CD14-positive monocyte (primary cell): ENCODE results near the gene HIVEP3. TPM values are rescaled to one million over a fixed set of nuclear protein-coding genes. Genes with fewer than 3 reads are reported as not detected.

ENCODE experiments used
- DNase-seq, 3 donors: peaks; one replicate each; pipeline ENCODE4 v3.0.0-alpha.2; 2011 to 2022
- H2AFZ ChIP-seq: 2 replicates; pipeline ENCODE4 v1.6.0; 2012; ENCODE audit warnings: mild to moderate bottlenecking, low read depth, low read length, inconsistent platforms; ENCODE audit not compliant: insufficient read depth, poor library complexity, severe bottlenecking
- H3K27ac ChIP-seq, 2 donors: 1 replicate in 1 of 2; 2 replicates in 1 of 2; pipeline ENCODE4 v1.5.1; 2012 to 2013; ENCODE audit warnings: low read length in 2 of 2, control low read depth in 1 of 2, inconsistent platforms in 1 of 2, low read depth in 1 of 2, mild to moderate bottlenecking in 1 of 2
- H3K27me3 ChIP-seq, 2 donors: one replicate each; pipeline versions ENCODE4 v1.6.0 to v1.6.1; 2011 to 2013; ENCODE audit warnings: low read length in 2 of 2; ENCODE audit not compliant: control insufficient read depth in 2 of 2, insufficient read depth in 2 of 2
- H3K36me3 ChIP-seq, 2 donors: replicated peaks in 1 of 2; 1 replicate in 1 of 2; 2 replicates in 1 of 2; pipeline versions ENCODE4 v1.5.1 to v1.6.1; 2012 to 2013; ENCODE audit warnings: low read length in 2 of 2, control low read depth in 1 of 2, inconsistent platforms in 1 of 2, mild to moderate bottlenecking in 1 of 2; ENCODE audit not compliant: insufficient read depth in 2 of 2, control insufficient read depth in 1 of 2
- H3K4me1 ChIP-seq, 2 donors: 1 replicate in 1 of 2; 2 replicates in 1 of 2; pipeline versions ENCODE4 v1.5.1 to v1.6.1; 2012 to 2013; ENCODE audit warnings: low read length in 2 of 2, control low read depth in 1 of 2, inconsistent platforms in 1 of 2, mild to moderate bottlenecking in 1 of 2, moderate library complexity in 1 of 2; ENCODE audit not compliant: insufficient read depth in 2 of 2, control insufficient read depth in 1 of 2
- H3K4me2 ChIP-seq: replicated peaks from 2 replicates; pipeline ENCODE3; 2012; ENCODE audit warnings: low read length, moderate library complexity, mild to moderate bottlenecking; ENCODE audit not compliant: poor library complexity, severe bottlenecking; ENCODE audit errors: extremely low read depth
- H3K4me3 ChIP-seq, 3 experiments: fragments of 200-600 bp in 1 of 3; sonication (generic) in 1 of 3; replicated peaks in 1 of 3; 1 replicate in 2 of 3; 2 replicates in 1 of 3; pipeline ENCODE4 v1.5.1; 2011 to 2013; ENCODE audit warnings: low read length in 3 of 3, mild to moderate bottlenecking in 3 of 3, control low read depth in 2 of 3, low read depth in 2 of 3, inconsistent platforms in 1 of 3, moderate library complexity in 1 of 3
- H3K79me2 ChIP-seq: 2 replicates; pipeline ENCODE4 v1.6.0; 2012; ENCODE audit warnings: mild to moderate bottlenecking, control low read depth, inconsistent platforms, low read length, moderate library complexity; ENCODE audit not compliant: insufficient read depth
- H3K9ac ChIP-seq: 2 replicates; pipeline ENCODE4 v1.6.0; 2017; ENCODE audit warnings: low read length, mild to moderate bottlenecking; ENCODE audit not compliant: insufficient read depth, poor library complexity, severe bottlenecking
- H3K9me3 ChIP-seq, 2 donors: replicated peaks in 1 of 2; 1 replicate in 1 of 2; 2 replicates in 1 of 2; pipeline versions ENCODE4 v1.5.1 to v1.6.1; 2012 to 2013; ENCODE audit warnings: low read length in 2 of 2, control low read depth in 1 of 2; ENCODE audit not compliant: control insufficient read depth in 1 of 2, insufficient read depth in 1 of 2
- H4K20me1 ChIP-seq: 2 replicates; pipeline ENCODE4 v1.6.0; 2012; ENCODE audit warnings: mild to moderate bottlenecking, low read length, control low read depth, moderate library complexity; ENCODE audit not compliant: insufficient read depth
- H3K27ac Mint-ChIP-seq, 7 donors: one replicate each; pipeline ENCODE4 v1.8.0; 2020; ENCODE audit warnings: mild to moderate bottlenecking in 7 of 7, mixed read lengths in 7 of 7, moderate library complexity in 6 of 7, inconsistent platforms in 2 of 7
- H3K27me3 Mint-ChIP-seq, 3 donors: one replicate each; pipeline ENCODE4 v1.8.0; 2021 to 2022; ENCODE audit warnings: low read depth in 3 of 3, mild to moderate bottlenecking in 3 of 3, mixed read lengths in 3 of 3, moderate library complexity in 3 of 3, inconsistent platforms in 1 of 3
- H3K36me3 Mint-ChIP-seq, 2 donors: one replicate each; pipeline ENCODE4 v1.8.0; 2020; ENCODE audit warnings: mixed read lengths in 2 of 2, inconsistent platforms in 1 of 2, mild to moderate bottlenecking in 1 of 2
- H3K4me1 Mint-ChIP-seq: one replicate; pipeline ENCODE4 v1.8.0; 2020; ENCODE audit warnings: mild to moderate bottlenecking, mixed read lengths
- H3K4me3 Mint-ChIP-seq, 2 donors: one replicate each; pipeline ENCODE4 v1.8.0; 2020; ENCODE audit warnings: mild to moderate bottlenecking in 2 of 2, mixed read lengths in 2 of 2, moderate library complexity in 1 of 2
- H3K9me3 Mint-ChIP-seq, 7 donors: one replicate each; pipeline ENCODE4 v1.8.0; 2020 to 2022; ENCODE audit warnings: mixed read lengths in 7 of 7, mild to moderate bottlenecking in 6 of 7, moderate library complexity in 6 of 7, inconsistent platforms in 2 of 7
- CTCF ChIP-seq: fragments of 200-600 bp; IDR thresholded peaks from one replicate; pipeline ENCODE4 v1.8.0; 2022; ENCODE audit warnings: antibody characterized with exemption, mild to moderate bottlenecking
- WGBS: methylation state at CpG from one replicate; pipeline ENCODE4 v1.1.5; 2013; ENCODE audit warnings: missing lambda C conversion rate; ENCODE audit not compliant: insufficient coverage; 5-methylcytosine and 5-hydroxymethylcytosine counted together
- intact Hi-C, 2 donors: fragments of 100-400 bp; cut with micrococcal nuclease; formaldehyde crosslinking; loops; one replicate each; pipeline versions ENCODE4 v1.15.0 to v1.15.1; 2023
- polyA plus RNA-seq, 3 donors: library from polyadenylated mRNA; depleted of rRNA in 1 of 3; unstranded in 2 of 3; stranded (reverse) in 1 of 3; fragments of 300-500 nt in 2 of 3; fragments of >200 nt in 1 of 3; fragmentation: Illumina TruSeq in 2 of 3; gene quantifications; 1 replicate in 2 of 3; 2 replicates in 1 of 3; pipeline ENCODE4 v1.2.3, GENCODE V29; 2012 to 2021

The HIVEP3 gene
- polyA plus RNA-seq, 3 donors, result 1.2 to 3.7 (median 1.8) TPM

DNA sequence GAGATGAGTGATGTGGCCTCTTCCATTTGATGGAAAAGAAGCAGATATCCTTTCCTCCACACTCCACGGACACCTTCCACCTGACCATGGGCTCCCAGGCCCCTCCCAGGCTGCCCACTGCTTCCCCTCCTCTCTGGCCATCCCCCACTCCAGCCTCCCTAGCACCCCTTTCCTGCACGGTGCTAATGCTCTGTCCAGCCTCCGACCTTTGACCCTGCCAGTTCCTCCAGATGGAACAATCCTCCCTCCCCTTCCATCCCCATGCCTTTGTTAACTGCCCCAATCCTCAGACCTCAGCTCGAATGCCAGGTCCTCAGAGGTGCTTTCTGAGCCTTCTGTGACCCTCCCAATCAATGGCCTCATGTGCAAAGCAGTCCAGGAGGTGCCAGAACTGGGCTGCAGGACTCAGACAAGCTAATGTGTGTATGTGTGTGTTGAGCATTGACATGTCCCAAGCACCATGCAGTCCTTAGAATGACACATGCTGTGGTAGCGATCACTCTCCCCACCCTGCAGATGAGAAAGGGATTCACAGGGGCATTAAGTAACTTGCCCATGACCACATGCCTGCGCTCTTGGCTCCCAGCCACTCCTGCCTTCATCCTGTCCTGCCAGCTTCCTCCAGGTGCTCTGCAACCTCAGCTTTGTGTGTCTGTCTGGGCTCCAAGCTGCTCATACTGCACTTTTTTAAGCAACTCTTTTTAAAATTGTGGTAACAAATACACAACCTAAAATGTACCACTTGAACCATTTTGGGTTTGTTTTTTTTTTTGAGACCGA is 370.8 kb downstream of the HIVEP3 start:
- peaks cover 2% of the 10 kb centered on the region for H3K4me1 Mint-ChIP-seq
- no peaks in the 10 kb centered on the region for H3K27me3 ChIP-seq
- H3K4me1 ChIP-seq, result no peaks in the 10 kb centered on the region
- H3K36me3 ChIP-seq, result peaks cover 3 to 12% of the 10 kb centered on the region in 2 donors
- no peak overlapping the region for H3K4me3 Mint-ChIP-seq
- intact Hi-C loops, result no loop called here
- no peak overlapping the region for H2AFZ ChIP-seq
- H4K20me1 ChIP-seq, result peaks cover 24% of the 10 kb centered on the region
- peaks cover 0 to 8% of the 10 kb centered on the region in 2 donors for H3K9me3 ChIP-seq
- peaks cover 3 to 14% (median 6%) of the 10 kb centered on the region in 7 donors for H3K9me3 Mint-ChIP-seq
- no peak overlapping the region for H3K4me2 ChIP-seq
- TF ChIP-seq CTCF, result no peak
- peak overlapping the region in 1 of 7 donors; percentile 43 for H3K27ac Mint-ChIP-seq
- peaks cover 2 to 3% (median 3%) of the 10 kb centered on the region in 3 donors for H3K27me3 Mint-ChIP-seq
- no peak for DNase-seq
- H3K4me3 ChIP-seq, result no peak overlapping the region
- no peak overlapping the region for H3K9ac ChIP-seq
- H3K79me2 ChIP-seq, result no peaks in the 10 kb centered on the region
- WGBS, result 73% methylated on average over 5 of the region's 7 CpGs
- H3K36me3 Mint-ChIP-seq, result peaks cover 11 to 15% of the 10 kb centered on the region in 2 donors
- no peak overlapping the region for H3K27ac ChIP-seq

DNA sequence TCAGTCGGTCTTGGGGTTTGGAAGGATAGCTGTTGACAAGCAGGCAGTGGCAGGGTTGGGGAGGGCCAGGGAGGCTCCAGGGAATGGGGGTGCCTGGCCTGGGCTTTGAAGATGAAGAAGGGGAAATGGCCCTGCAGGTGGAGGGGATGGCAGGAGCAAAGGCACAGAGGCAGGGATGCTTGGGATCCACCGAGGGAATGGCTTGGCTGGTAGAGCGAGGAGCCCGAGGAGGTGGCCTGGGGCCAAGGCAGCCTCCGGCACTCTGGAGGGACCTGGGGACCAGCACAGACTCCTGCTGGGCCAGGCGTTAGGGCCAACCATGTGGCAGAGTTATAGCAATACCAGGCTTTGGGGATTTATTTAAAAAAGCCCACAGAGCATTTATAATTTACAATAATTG is 371.4 kb downstream of the HIVEP3 start:
- Histone ChIP-seq H2AFZ (no peak overlapping the region), H3K4me2 (no peak overlapping the region), H3K27me3 (no peaks in the 10 kb centered on the region), H3K27ac (no peak overlapping the region), H3K9me3 (peaks cover 0 to 8% of the 10 kb centered on the region in 2 donors), H3K9ac (no peak overlapping the region), H3K79me2 (no peaks in the 10 kb centered on the region), H3K4me1 (no peaks in the 10 kb centered on the region), H4K20me1 (peaks cover 24% of the 10 kb centered on the region), H3K4me3 (no peak overlapping the region), H3K36me3 (peaks cover 5 to 18% of the 10 kb centered on the region in 2 donors)
- intact Hi-C loops, result no loop called here
- no peak for DNase-seq
- H3K4me3 Mint-ChIP-seq, result no peak overlapping the region
- H3K9me3 Mint-ChIP-seq, result peaks cover 0 to 11% (median 4%) of the 10 kb centered on the region in 7 donors
- WGBS, result 90% methylated on average over 5 of the region's 6 CpGs
- peaks cover 2 to 3% (median 2%) of the 10 kb centered on the region in 3 donors for H3K27me3 Mint-ChIP-seq
- no peak for TF ChIP-seq CTCF
- no peak overlapping the region for H3K27ac Mint-ChIP-seq
- peaks cover 15 to 17% of the 10 kb centered on the region in 2 donors for H3K36me3 Mint-ChIP-seq
- peaks cover 2% of the 10 kb centered on the region for H3K4me1 Mint-ChIP-seq
